Urothelium cell line (cell line): ENCODE data around the gene TCF12.
"Not testable (repeated sequence)": the region's sequence is repeated elsewhere in the genome, so short reads cannot be mapped to it uniquely, and the experiment has no call there.

Experiments
- DNase-seq: peaks from one replicate; pipeline ENCODE4 v3.0.0; 2011; ENCODE audit warnings: low spot score, mixed read lengths
- FAIRE-seq: peaks from 2 replicates; lab custom pipeline; 2011; peaks lifted over from hg19 to GRCh38; lab: Jason Lieb, UNC

Gene TCF12

GRCh38 chr15:57124036-57124435, 205.6 kb downstream of the TCF12 start:
- DNase-seq (no peak), FAIRE-seq (no peak)

DNA sequence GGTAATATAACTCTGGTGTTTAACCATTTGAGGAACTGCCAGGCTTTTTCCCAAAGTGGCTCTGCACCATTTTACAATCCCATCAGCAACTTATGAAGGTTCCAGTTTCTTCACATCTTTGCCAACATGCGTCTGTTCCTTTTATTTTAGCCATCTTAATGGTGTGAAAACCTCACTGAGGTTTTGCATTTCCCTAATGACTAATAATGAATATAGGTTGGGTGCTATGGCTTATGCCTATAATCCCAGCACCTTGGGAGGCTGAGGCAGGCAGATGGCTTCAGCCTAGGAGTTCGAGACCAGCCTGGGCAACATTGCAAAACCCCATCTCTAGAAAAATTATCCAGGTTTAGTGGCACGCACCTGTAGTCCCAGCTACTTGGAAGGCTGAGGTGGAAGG, 210.6 kb downstream of the TCF12 start:
- no peak for FAIRE-seq

GRCh38 chr15:57130956-57131355, 212.5 kb downstream of the TCF12 start:
- DNase-seq (no peak), FAIRE-seq (no peak)

More for the DNA sequence above, 210.6 kb downstream of the TCF12 start:
- DNase-seq = no peak

DNA sequence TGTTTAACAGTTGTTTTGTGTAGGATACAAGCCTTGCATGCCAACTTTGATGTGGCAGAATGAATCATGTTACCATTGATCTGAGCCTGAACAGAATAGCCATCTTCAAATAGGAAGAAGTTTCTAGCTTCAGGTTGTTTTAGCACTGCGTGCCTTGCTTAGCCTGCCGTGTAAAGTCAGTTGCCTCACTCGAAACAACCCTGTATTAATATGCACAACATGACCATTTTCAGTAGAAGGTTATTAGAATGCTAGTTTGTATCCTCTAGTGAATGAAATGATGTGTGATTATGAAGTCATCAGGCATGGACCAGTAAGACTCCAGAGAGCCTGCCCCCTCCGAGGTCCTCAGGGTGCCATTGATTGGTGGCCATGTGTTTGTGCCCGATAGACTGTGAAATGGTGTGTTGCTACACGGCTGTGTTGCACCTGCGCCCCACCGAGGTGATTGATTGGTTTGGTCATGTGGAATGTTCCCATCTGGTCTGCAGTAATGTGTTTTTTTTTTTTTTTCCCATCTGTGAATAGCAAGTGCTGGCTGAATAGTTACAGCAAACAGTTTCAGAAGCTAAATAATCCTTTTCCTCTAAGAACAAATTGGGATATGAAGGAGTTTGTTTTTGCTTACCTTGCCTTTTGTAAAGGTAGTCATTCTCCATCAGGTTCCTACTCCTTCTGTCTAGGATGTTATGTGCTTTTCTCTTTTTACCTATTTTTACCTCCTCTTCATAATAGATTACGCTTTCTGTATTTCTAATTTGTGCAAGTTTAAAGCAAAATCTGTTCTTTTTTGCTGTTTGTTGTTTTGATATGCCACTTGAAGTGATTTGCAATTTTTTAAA, 214.9 kb downstream of the TCF12 start:
- FAIRE-seq (no peak), DNase-seq (no peak)

GRCh38 chr15:57134071-57134605, 215.7 kb downstream of the TCF12 start:
- FAIRE-seq = no peak
- no peak for DNase-seq

- FAIRE-seq (no peak), DNase-seq (no peak)
Measured at GRCh38 chr15:57134851-57135250, 216.4 kb downstream of the TCF12 start.

DNA sequence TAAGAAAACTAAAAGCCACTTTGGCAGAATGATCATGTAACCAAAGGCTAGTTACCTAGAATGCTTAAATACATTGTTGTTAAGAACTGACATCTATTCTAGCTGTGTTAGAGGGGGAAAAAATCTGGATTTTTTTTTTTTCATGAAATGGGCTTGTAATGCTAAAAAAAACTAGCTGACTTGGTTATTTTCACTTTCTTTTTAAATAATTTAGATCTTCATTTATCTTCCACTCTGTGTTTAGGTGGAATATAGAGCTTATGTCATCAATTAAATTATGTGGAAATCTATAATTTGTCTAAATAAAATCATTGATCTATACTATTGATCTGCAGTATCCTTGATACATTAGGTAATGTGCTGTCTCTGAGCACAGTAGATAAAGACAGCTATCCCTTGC, 217.4 kb downstream of the TCF12 start:
- DNase-seq = no peak
- FAIRE-seq = no peak

GRCh38 chr15:57138349-57138788, 219.9 kb downstream of the TCF12 start:
- FAIRE-seq = no peak
- peak; percentile 58 for DNase-seq

- DNase-seq (no peak), FAIRE-seq (no peak)
Measured at GRCh38 chr15:57143511-57144078, 225.2 kb downstream of the TCF12 start.

GRCh38 chr15:57144448-57144847, 226.0 kb downstream of the TCF12 start:
- DNase-seq (no peak), FAIRE-seq (no peak)

DNA sequence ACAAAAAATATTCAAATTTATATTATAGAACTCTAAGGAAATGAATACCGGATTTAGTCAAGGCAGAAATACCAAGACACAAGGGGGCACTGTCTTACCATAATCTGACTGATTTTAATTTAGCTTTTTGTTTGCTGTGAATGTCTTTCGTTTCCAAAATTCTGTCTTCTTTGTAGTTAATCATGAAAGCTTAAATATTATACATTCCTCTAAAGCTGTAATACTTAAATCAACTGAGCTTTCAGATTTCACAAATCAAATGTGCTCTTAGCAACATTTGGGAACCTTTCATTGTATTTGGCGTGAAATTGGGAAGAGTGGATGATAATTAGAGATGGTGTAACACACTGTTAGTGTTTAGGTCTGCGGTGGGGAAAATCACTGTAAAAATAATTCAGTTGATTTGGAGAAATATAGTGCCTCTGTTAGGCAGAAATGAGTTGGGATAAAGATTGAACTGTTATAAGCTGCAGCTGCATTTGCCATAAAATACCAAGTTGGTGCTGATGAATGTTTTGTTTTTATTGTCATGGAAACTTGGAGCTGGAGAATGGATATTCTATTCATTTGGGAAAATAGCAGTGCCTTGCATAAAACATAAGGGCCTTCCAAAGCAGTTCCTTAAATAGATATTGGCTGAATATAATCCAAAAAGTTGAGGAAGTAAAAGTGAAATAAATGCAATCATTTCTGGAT, 228.2 kb downstream of the TCF12 start:
- no peak for FAIRE-seq
- DNase-seq = peak; percentile 15

GRCh38 chr15:57147621-57148020, 229.2 kb downstream of the TCF12 start:
- no peak for DNase-seq
- FAIRE-seq = no peak

- no peak for DNase-seq
- FAIRE-seq = no peak
Measured at GRCh38 chr15:57148262-57148661, 229.8 kb downstream of the TCF12 start.

GRCh38 chr15:57149196-57149595, 230.8 kb downstream of the TCF12 start:
- DNase-seq (no peak), FAIRE-seq (no peak)

DNA sequence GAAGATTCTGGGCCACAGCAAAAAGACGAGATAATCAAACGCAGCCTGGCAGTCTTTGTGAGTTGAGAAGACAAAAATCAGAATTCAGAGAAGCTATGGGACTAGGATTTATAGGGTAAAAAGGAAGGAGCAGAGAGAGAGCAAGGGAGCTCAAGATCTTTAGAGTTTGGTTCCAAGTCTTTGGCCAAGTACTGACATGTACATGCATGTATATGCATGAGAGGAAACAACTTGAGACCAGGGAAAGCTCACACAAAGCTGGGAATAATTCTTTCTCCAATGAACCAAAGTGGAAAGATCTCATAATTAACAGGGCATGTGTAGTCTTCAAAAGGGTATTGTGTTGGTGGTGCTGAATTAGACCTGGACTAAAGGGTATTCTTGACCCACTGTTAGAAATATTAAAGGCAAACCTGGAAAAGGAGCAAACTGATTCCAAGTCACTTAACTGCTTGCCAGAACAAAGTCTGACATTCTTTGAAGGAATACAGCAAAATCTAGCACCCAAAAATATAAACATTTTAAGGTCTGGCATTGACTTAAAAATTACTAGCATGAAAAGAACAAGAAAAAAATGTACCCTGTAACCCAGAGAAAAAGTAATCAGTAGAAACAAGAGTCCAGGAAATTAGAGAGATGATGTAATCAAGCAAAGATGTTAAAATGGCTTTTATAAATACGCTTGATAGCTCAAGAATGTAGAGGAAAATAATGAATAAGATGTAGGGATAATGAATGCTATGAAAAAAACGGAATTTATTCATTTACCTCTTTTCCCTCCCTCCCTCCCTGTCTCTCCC, 231.8 kb downstream of the TCF12 start:
- FAIRE-seq (no peak), DNase-seq (no peak)

DNA sequence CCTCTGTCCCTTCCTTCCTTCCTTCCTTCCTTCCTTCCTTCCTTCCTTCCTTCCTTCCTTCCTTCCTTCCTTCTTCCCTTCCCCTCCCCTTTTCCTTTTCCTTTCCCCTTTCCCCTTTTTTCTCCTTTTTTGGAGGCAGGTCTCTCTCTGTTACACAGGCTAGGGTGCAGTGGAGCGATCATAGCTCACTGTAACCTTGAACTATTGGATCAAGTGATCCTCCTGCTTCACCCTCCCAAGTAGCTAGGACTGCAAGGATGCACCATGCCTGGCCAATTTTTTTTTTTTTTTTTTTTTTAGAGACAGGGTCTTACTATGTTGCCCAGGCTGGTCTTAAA, 232.4 kb downstream of the TCF12 start:
- not testable (repeated sequence) for DNase-seq, FAIRE-seq

- FAIRE-seq (no peak), DNase-seq (no peak)
Measured at GRCh38 chr15:57152133-57152532, 233.7 kb downstream of the TCF12 start.

DNA sequence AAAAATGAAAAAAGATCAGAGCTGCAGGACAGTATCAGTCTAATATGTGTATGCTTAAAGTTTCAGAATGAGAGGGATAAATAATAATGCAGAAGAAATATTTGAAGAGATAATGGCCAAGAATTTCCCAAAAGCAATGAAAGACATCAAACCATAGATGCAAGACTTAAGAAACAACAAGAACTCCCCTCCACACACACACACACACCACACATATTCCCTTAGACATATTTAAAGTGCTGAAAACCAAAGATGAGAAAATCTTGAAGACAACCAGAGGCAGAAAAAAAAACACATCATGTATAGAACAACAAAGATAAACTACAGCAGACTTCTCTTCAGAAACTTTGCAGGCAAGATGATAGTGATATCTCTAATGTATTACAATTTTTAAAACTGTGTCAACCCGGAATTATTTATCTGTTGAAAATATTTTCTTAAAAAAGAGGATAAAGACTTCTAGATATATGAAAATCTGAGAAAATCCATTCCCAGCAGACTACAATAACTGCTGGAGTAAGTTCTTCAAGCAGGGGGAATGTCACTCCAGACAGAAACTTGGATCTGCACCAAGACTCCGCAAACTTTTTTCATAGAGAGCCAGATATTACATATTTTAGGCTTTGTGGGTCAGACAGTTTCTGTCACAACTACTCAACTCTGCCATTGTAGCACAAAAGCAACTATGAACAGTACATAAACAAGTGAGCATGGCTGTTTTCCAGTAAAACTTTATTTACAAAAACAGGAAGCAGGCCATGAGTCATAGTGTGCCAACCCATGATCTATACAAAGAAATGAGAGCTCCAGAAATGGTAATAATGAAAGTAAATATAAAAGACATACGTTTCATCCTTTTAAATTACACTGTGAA, 234.5 kb downstream of the TCF12 start:
- no peak for DNase-seq
- no peak for FAIRE-seq

DNA sequence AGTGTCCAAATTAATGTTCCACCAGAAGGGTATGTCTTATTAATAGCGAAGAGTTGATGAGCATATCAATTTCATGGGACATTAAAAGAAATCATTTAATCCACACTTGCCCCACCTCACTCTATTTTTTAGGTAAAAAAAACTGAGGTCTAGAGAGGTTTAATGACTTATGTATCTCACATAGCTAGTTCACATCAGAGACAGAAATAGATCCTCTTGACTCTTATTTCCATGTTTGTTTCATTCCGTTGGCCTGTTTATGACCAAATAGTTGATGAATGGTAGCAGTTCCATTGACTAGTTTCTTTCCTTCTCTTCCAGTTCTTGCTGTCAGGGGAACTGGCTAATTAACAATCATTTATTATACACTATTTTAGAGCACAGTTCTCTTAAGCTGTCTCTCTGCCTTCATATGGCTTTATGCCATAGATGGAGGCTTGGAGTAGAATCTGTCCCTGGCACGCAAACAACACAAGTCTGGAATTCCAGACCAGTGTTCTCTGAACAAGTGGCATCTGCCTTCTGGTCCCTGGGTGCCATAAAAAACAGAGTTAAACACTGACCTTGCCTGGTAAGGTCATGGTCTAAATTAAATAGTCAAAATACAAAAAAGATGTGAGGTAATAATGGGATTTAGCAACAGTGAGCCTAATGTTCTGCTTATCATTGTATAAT, 237.9 kb downstream of the TCF12 start:
- DNase-seq (no peak), FAIRE-seq (no peak)
